Measurements from ENCODE around the gene CCDC188. TPM values are rescaled to one million over a fixed set of nuclear protein-coding genes. Genes with fewer than 3 reads are reported as not detected.

The CCDC188 gene
- total RNA-seq, 1 donor = 0.36 TPM

DNA sequence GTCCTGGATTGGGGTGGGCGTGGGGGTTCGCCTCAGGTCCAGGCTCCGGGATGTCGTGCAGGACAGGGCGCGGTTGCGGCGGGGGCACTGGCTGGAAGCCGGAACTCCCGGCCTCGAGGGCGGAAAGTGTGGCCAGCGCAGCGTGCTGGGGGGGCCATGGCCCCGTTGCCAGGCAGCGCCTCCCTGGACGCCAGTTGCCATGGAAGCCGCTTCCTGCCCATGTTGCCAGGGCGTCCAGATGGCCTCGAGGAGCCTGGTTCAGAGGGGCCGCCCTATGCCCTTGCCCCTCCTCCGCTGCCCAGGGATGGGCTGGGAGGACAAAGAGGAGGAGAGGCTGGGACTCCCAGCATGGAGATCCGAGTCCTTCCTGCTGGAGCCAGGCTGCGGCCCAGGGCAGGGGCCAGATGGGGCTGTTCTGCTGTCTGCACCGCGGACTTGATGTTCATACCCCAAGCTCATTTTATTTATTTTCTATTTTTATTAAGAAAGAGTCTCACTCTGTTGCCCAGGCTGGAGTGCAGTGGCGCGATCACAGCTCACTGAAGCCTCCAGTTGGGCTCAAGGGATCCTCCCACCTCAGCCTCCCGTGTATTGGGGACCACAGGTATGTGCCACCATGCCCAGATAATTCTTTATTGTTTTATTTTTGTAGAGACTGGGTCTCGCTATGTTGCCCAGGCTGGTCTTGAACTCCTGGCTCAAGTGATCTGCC, 4.6 kb upstream of the CCDC188 start:
- DNase-seq (ENCODE audit: insufficient read length, low spot score, missing footprints) = peak; percentile 99
- TF ChIP-seq, protein P1, sequence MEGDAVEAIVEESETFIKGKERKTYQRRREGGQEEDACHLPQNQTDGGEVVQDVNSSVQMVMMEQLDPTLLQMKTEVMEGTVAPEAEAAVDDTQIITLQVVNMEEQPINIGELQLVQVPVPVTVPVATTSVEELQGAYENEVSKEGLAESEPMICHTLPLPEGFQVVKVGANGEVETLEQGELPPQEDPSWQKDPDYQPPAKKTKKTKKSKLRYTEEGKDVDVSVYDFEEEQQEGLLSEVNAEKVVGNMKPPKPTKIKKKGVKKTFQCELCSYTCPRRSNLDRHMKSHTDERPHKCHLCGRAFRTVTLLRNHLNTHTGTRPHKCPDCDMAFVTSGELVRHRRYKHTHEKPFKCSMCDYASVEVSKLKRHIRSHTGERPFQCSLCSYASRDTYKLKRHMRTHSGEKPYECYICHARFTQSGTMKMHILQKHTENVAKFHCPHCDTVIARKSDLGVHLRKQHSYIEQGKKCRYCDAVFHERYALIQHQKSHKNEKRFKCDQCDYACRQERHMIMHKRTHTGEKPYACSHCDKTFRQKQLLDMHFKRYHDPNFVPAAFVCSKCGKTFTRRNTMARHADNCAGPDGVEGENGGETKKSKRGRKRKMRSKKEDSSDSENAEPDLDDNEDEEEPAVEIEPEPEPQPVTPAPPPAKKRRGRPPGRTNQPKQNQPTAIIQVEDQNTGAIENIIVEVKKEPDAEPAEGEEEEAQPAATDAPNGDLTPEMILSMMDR (IDR thresholded peaks at IDR 0.05; ENCODE audit: extremely low read depth, low read depth, low read length) = no peak
- no peaks in the 10 kb centered on the region for H3K79me2 ChIP-seq (ENCODE audit: insufficient read depth, low read length)
- peak overlapping the region; percentile 69 for H3K4me3 ChIP-seq (ENCODE audit: insufficient read depth, low read length)
- no peak overlapping the region for H2AFZ ChIP-seq (ENCODE audit: low read length)
- peak overlapping the region; percentile 68 for H3K4me2 ChIP-seq (ENCODE audit: insufficient read depth, low read length)
- no peaks in the 10 kb centered on the region for H3K36me3 ChIP-seq (ENCODE audit: insufficient read depth, low read length)
- H3K27me3 ChIP-seq (ENCODE audit: insufficient read depth, low read length) = no peaks in the 10 kb centered on the region
- H3K9me3 ChIP-seq (ENCODE audit: low read depth, low read length) = no peaks in the 10 kb centered on the region
- peaks cover 10% of the 10 kb centered on the region for H4K20me1 ChIP-seq (ENCODE audit: insufficient read depth, low read length)
- H3K27ac ChIP-seq (ENCODE audit: low read depth, low read length) = no peak overlapping the region
- H3K4me1 ChIP-seq (ENCODE audit: insufficient read depth, low read length) = peaks cover 3% of the 10 kb centered on the region

DNA sequence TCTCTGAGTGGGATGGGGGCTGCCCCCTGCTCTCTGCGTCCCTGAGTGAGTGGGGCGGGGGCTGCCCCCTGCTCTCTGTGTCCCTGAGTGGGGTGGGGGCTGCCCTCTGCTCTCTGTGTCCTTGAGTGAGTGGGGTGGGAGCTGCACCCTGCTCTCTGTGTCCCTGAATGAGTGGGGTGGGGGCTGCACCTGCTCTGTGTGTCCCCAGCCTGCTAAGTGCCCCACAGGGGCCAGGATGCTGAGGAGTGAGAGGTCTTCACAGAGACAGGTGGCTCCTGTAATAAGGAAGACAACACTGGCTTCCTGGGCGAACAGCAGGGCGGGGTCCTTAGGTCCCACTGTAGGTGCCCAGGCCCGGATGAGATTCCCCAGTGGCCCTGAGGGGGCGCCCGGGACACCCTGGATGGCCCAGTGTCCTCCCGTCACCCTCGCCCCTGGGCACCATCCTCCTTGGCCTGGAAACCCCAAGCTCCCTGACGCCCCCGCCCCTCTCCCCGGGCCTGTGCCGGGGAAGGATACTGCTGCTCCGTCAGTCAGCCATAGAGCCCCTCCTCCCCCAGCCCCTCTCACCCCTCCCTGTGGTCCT, 3.8 kb upstream of the CCDC188 start:
- Histone ChIP-seq H4K20me1 (ENCODE audit: insufficient read depth, low read length) (peaks cover 10% of the 10 kb centered on the region), H3K79me2 (ENCODE audit: insufficient read depth, low read length) (no peaks in the 10 kb centered on the region), H3K27ac (ENCODE audit: low read depth, low read length) (no peak overlapping the region), H3K36me3 (ENCODE audit: insufficient read depth, low read length) (no peaks in the 10 kb centered on the region), H3K27me3 (ENCODE audit: insufficient read depth, low read length) (no peaks in the 10 kb centered on the region), H3K4me3 (ENCODE audit: insufficient read depth, low read length) (peak overlapping the region; percentile 69), H3K9me3 (ENCODE audit: low read depth, low read length) (no peaks in the 10 kb centered on the region), H3K4me2 (ENCODE audit: insufficient read depth, low read length) (peak overlapping the region; percentile 68), H3K4me1 (ENCODE audit: insufficient read depth, low read length) (peaks cover 3% of the 10 kb centered on the region), H2AFZ (ENCODE audit: low read length) (no peak overlapping the region)
- no peak for DNase-seq (ENCODE audit: insufficient read length, low spot score, missing footprints)
- TF ChIP-seq, protein P1 (IDR thresholded peaks at IDR 0.05; ENCODE audit: extremely low read depth, low read depth, low read length) = no peak

DNA sequence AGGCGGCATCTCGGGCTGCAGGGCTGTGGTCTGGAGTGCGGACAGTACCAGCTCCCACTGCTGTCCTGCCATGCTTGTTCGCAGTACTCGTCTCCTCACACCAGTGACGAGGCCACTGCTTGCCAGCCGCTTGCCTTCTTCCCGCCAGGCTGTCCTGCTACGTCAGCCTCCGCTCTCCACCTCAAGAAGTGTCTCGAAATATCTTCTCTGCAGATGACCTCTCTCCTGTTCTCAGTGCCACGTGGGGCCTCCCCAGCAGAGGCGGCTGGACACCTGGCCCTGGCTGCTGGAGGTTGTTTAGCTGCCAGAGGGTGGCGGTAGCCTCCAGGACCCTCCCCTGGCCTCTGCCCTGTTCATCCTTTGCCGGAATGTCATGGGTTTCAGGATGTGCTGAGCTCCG, 3.1 kb upstream of the CCDC188 start:
- H3K27me3 ChIP-seq (ENCODE audit: insufficient read depth, low read length) = no peaks in the 10 kb centered on the region
- no peak overlapping the region for H3K27ac ChIP-seq (ENCODE audit: low read depth, low read length)
- H3K36me3 ChIP-seq (ENCODE audit: insufficient read depth, low read length) = no peaks in the 10 kb centered on the region
- TF ChIP-seq, protein P1 (IDR thresholded peaks at IDR 0.05; ENCODE audit: extremely low read depth, low read depth, low read length) = no peak
- no peak for DNase-seq (ENCODE audit: insufficient read length, low spot score, missing footprints)
- H3K79me2 ChIP-seq (ENCODE audit: insufficient read depth, low read length) = no peaks in the 10 kb centered on the region
- no peaks in the 10 kb centered on the region for H3K9me3 ChIP-seq (ENCODE audit: low read depth, low read length)
- no peak overlapping the region for H2AFZ ChIP-seq (ENCODE audit: low read length)
- no peak overlapping the region for H3K4me2 ChIP-seq (ENCODE audit: insufficient read depth, low read length)
- H4K20me1 ChIP-seq (ENCODE audit: insufficient read depth, low read length) = peaks cover 10% of the 10 kb centered on the region
- H3K4me3 ChIP-seq (ENCODE audit: insufficient read depth, low read length) = no peak overlapping the region
- H3K4me1 ChIP-seq (ENCODE audit: insufficient read depth, low read length) = peaks cover 3% of the 10 kb centered on the region

DNA sequence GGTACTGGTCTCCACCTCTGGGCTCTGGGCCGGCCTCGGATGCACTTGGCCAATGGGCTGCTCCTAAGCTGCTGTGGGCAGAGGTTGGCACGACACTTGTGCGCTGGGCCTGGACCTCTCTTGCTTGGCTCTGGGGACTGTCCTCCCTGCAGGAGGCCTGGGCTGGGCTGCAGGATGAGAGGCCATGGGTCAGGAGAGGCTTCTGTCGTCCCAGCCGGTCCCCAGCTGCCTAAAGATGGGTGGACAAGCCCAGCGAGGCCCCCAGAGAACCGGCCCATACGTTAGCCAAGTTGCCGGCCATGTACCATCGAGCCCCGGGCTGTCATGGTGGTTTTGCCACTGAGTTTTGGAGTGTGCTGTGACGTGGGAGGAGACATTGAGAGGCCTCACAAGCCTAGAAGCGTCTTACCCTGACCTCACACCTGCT, 1.6 kb upstream of the CCDC188 start:
- Histone ChIP-seq H3K27ac (ENCODE audit: low read depth, low read length) (no peak overlapping the region), H3K27me3 (ENCODE audit: insufficient read depth, low read length) (no peaks in the 10 kb centered on the region), H3K4me3 (ENCODE audit: insufficient read depth, low read length) (no peak overlapping the region), H3K36me3 (ENCODE audit: insufficient read depth, low read length) (no peaks in the 10 kb centered on the region), H3K4me2 (ENCODE audit: insufficient read depth, low read length) (no peak overlapping the region), H3K9me3 (ENCODE audit: low read depth, low read length) (no peaks in the 10 kb centered on the region), H4K20me1 (ENCODE audit: insufficient read depth, low read length) (peaks cover 10% of the 10 kb centered on the region), H3K79me2 (ENCODE audit: insufficient read depth, low read length) (no peaks in the 10 kb centered on the region), H3K4me1 (ENCODE audit: insufficient read depth, low read length) (peaks cover 3% of the 10 kb centered on the region), H2AFZ (ENCODE audit: low read length) (no peak overlapping the region)
- TF ChIP-seq, protein P1 (IDR thresholded peaks at IDR 0.05; ENCODE audit: extremely low read depth, low read depth, low read length) = no peak
- no peak for DNase-seq (ENCODE audit: insufficient read length, low spot score, missing footprints)
